ENCODE data around the gene S100Z.

S100Z gene

DNA sequence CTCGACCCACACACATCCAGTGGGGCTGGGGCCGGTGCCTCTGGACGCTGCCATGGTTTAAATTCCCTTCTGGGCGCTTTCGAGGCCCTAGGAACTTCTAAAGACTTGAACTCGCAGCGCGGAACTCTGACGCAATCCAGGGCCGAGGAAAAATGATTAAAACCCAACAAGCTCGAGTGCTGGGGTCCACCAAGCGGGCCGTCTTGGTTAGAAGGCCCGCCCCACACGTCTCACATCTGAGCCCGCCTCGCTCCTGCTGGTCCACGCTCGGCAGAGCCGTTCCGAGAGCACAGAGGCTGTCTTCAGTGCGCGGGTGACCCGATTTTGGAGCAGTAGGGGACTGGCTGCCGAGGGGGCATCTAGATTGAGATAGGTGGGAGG lies 104.6 kb downstream of the S100Z start:
- no peak for DNase-seq

DNA sequence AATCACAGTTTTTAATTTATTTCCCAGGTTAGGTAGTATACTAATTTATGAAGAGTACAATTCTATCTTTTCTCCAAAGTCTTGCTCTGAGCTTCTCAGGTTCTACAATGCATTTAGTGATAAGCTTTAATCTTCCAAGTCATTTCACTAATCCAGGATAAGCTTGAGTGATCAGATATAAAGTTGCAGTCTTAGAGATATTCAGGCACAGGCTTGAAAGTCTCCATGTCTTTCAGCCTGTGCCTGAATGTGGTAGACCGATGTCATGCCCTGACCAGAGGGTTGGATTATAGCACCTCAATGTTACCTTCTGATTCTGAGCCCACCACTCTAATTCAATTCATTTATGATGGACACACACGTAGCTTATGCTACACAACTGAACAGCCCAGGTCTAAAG lies 106.2 kb downstream of the S100Z start:
- no peak for DNase-seq

DNA sequence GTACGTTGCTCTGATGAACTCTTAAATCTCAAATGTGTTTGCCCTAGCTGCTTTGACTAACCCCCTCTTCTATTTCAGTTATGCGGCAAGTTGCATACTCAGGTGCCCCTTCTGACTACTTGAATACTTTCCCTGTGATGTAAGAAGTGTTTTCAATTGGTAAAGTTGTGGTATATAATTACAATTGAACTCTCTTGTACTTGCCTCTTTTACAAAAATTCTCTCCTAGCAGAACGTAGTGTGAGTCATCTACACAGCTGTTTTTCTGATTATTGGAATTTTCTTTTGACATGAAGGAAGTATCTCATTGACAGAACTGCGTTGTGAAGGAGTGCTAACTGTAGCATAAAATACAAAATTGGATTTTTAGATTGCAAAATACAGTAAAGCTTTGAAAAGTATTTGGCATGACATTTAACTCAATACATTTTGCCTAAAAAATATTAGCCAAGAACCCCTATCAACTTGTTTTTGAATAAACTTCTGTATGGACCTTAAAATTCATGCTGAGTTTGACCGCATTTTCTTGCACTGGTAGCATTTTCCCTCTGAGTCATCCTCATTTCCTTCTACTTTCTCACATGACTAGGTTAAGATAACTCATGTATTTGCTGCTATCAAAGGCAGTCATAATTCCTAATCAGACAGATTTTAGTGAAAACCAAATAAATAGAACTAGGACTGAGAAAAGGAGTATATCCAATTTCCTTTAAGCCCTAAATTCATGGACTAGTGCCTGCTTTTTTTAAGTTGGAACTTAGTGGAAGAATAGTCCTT lies 109.4 kb downstream of the S100Z start:
- DNase-seq = no peak

DNA sequence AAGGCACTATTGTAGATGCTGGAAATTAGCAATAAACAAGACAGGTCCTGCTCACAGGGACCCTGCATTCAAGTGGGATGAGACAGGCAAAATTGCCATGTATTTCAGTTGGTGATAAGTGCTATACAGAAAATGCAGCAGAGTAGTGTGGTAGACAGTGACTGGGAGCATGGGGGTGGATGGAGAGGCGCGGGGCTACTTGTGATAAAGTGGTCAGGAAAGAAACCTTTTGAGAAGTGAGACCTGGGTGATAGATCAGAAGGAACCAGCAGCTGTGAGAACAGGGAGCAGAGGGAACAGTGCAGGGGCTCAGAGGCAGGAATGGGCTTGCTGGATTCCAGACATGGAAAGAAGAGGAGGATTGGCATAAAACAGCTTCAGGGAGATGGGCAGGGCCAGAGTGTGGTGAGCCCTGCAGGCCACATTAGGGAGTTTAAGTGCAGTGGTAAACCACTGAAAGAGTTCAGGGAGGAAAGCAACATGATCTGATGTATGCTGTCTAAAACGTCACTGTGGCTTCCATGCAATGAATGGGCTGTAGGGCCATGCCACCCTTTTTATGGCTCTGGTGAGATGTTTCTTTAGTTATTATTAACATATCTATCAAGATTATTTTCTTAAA lies 110.3 kb downstream of the S100Z start:
- no peak for DNase-seq

DNA sequence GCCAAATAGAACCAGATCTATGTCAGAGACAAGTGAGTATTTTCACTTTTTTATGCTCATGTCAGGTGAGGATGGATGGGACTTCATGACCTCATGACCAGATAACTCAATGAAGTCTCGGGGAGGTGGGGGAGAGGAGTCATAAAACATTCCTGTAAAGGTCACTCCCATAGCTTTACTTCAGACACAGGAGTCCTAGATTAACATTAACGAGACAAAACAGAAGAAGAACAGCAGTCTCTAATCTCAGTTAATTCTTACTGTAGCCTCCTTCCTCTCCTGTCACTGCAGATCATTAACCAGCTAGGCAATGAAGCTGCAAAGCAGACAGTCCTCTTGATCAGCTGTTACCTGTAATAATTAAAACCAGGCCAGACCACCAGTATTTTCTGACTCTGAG lies 114.2 kb downstream of the S100Z start:
- no peak for DNase-seq
